MM.1S (cell line): ENCODE data around the gene ANKS3.

Experiments used
- DNase-seq: peaks from one replicate; pipeline ENCODE4 v3.0.0-alpha.2; 2015
- H2AFZ ChIP-seq: fragments of 300-600 bp; sonication (generic); 2 replicates; pipeline ENCODE4 v1.6.0; 2016; ENCODE audit warnings: antibody characterized with exemption, low read length
- H3F3A ChIP-seq: fragments of 300-600 bp; sonication (generic); 2 replicates; pipeline ENCODE4 v1.6.1; 2016; ENCODE audit warnings: mild to moderate bottlenecking, antibody characterized with exemption, low read length, moderate library complexity, mixed read lengths; ENCODE audit not compliant: insufficient read depth
- H3K27ac ChIP-seq: fragments of 300-600 bp; sonication (generic); 2 replicates; pipeline ENCODE4 v1.5.1; 2016; ENCODE audit warnings: mild to moderate bottlenecking, low read length
- H3K27me3 ChIP-seq: fragments of 300-600 bp; sonication (generic); replicated peaks from 2 replicates; pipeline ENCODE4 v1.6.0; 2016; ENCODE audit warnings: low read length; ENCODE audit not compliant: insufficient read depth
- H3K36me3 ChIP-seq: fragments of 300-600 bp; sonication (generic); replicated peaks from 2 replicates; pipeline ENCODE4 v1.6.1; 2016; ENCODE audit warnings: mild to moderate bottlenecking, low read length, mixed read lengths; ENCODE audit not compliant: insufficient read depth
- H3K4me1 ChIP-seq: fragments of 300-600 bp; sonication (generic); 2 replicates; pipeline ENCODE4 v1.6.1; 2016; ENCODE audit warnings: low read length, mixed read lengths
- H3K4me2 ChIP-seq: fragments of 300-600 bp; sonication (generic); 2 replicates; pipeline ENCODE4 v1.6.0; 2016; ENCODE audit warnings: low read depth, low read length
- H3K4me3 ChIP-seq: fragments of 300-600 bp; sonication (generic); 2 replicates; pipeline ENCODE4 v1.5.1; 2016; ENCODE audit warnings: low read length, mixed read lengths
- H3K79me2 ChIP-seq: fragments of 300-600 bp; sonication (generic); 2 replicates; pipeline ENCODE4 v1.6.1; 2016; ENCODE audit warnings: mixed run types, low read length, mixed read lengths
- H3K9ac ChIP-seq: fragments of 300-600 bp; sonication (generic); 2 replicates; pipeline ENCODE4 v1.6.1; 2016; ENCODE audit warnings: low read length, mixed read lengths
- H3K9me2 ChIP-seq: fragments of 300-600 bp; sonication (generic); replicated peaks from 2 replicates; pipeline ENCODE4 v1.6.1; 2016; ENCODE audit warnings: mild to moderate bottlenecking, low read length, mixed read lengths; ENCODE audit not compliant: insufficient read depth
- H3K9me3 ChIP-seq: fragments of 300-600 bp; sonication (generic); replicated peaks from 2 replicates; pipeline ENCODE4 v1.6.1; 2016; ENCODE audit warnings: mild to moderate bottlenecking, low read length, mixed read lengths; ENCODE audit not compliant: insufficient read depth
- H4K20me1 ChIP-seq: fragments of 300-600 bp; sonication (generic); 2 replicates; pipeline ENCODE4 v1.6.1; 2016; ENCODE audit warnings: mild to moderate bottlenecking, low read length, moderate library complexity, mixed read lengths; ENCODE audit not compliant: insufficient read depth
- CTCF ChIP-seq: fragments of 300-600 bp; sonication (generic); IDR thresholded peaks from 2 replicates; pipeline ENCODE4 v1.5.1; 2016; ENCODE audit warnings: antibody characterized with exemption, low read length, mixed read lengths
- EZH2 ChIP-seq: fragments of 300-600 bp; sonication (generic); optimal IDR thresholded peaks from 2 replicates; pipeline ENCODE3; 2017; ENCODE audit warnings: low read depth, mild to moderate bottlenecking, antibody characterized with exemption, low read length, mixed read lengths
- EZH2phosphoT487 ChIP-seq: fragments of 300-600 bp; sonication (generic); IDR thresholded peaks from 2 replicates; pipeline ENCODE4 v1.6.1; 2018; ENCODE audit warnings: antibody characterized with exemption, low read length

The ANKS3 gene

GRCh38 chr16:4778050-4778392 is 44.0 kb upstream of the ANKS3 start:
- 0 out of 2 replicates have a peak, but pooled peaks cover 5% of the 10 kb centered on the region for H3K27me3 ChIP-seq
- H3K9me2 ChIP-seq: no peaks in the 10 kb centered on the region
- no peaks in the 10 kb centered on the region for H3K36me3 ChIP-seq
- no peak overlapping the region for H3K9ac ChIP-seq
- H3K4me2 ChIP-seq: no peak overlapping the region
- H3F3A ChIP-seq: no peaks in the 10 kb centered on the region
- H3K4me3 ChIP-seq: no peak overlapping the region
- H2AFZ ChIP-seq: no peak overlapping the region
- H3K27ac ChIP-seq: no peak overlapping the region
- no peaks in the 10 kb centered on the region for H4K20me1 ChIP-seq
- H3K9me3 ChIP-seq: no peaks in the 10 kb centered on the region
- H3K4me1 ChIP-seq: no peaks in the 10 kb centered on the region
- no peaks in the 10 kb centered on the region for H3K79me2 ChIP-seq
- no peak for TF ChIP-seq EZH2
- no peak for DNase-seq

- no peak overlapping the region for H3K27ac ChIP-seq
- H4K20me1 ChIP-seq: no peaks in the 10 kb centered on the region
- no peak overlapping the region for H3K4me2 ChIP-seq
- H3K9ac ChIP-seq: no peak overlapping the region
- TF ChIP-seq EZH2phosphoT487 (no peak), EZH2 (no peak), CTCF (no peak)
- H3K9me3 ChIP-seq: no peaks in the 10 kb centered on the region
- H3K4me3 ChIP-seq: no peak overlapping the region
- no peaks in the 10 kb centered on the region for H3K36me3 ChIP-seq
- 0 out of 2 replicates have a peak, but pooled peaks cover 5% of the 10 kb centered on the region for H3K27me3 ChIP-seq
- no peak for DNase-seq
- H3K9me2 ChIP-seq: no peaks in the 10 kb centered on the region
- no peaks in the 10 kb centered on the region for H3F3A ChIP-seq
- no peaks in the 10 kb centered on the region for H3K79me2 ChIP-seq
- H3K4me1 ChIP-seq: no peaks in the 10 kb centered on the region
- no peak overlapping the region for H2AFZ ChIP-seq
Measured at GRCh38 chr16:4777339-4778049, 43.4 kb upstream of the ANKS3 start.

GRCh38 chr16:4776141-4776705 is 42.2 kb upstream of the ANKS3 start:
- no peak overlapping the region for H3K27ac ChIP-seq
- H3K36me3 ChIP-seq: no peaks in the 10 kb centered on the region
- 0 out of 2 replicates have a peak, but pooled peaks cover 5% of the 10 kb centered on the region for H3K27me3 ChIP-seq
- no peak overlapping the region for H3K9ac ChIP-seq
- no peaks in the 10 kb centered on the region for H3K9me2 ChIP-seq
- H3K4me2 ChIP-seq: no peak overlapping the region
- H2AFZ ChIP-seq: no peak overlapping the region
- H3K4me1 ChIP-seq: no peaks in the 10 kb centered on the region
- H3K4me3 ChIP-seq: no peak overlapping the region
- no peaks in the 10 kb centered on the region for H3K9me3 ChIP-seq
- H3F3A ChIP-seq: no peaks in the 10 kb centered on the region
- DNase-seq: no peak
- no peaks in the 10 kb centered on the region for H4K20me1 ChIP-seq
- H3K79me2 ChIP-seq: no peaks in the 10 kb centered on the region
- TF ChIP-seq EZH2 (no peak), EZH2phosphoT487 (no peak), CTCF (no peak)

GRCh38 chr16:4775005-4775404 is 40.9 kb upstream of the ANKS3 start:
- Histone ChIP-seq H3K27ac (no peak overlapping the region), H3K9ac (no peak overlapping the region), H3K9me2 (no peaks in the 10 kb centered on the region), H3K4me1 (no peaks in the 10 kb centered on the region), H3K36me3 (no peaks in the 10 kb centered on the region), H3K4me3 (no peak overlapping the region), H3K9me3 (no peaks in the 10 kb centered on the region), H2AFZ (no peak overlapping the region), H3K79me2 (no peaks in the 10 kb centered on the region), H4K20me1 (no peaks in the 10 kb centered on the region), H3K4me2 (no peak overlapping the region), H3F3A (no peaks in the 10 kb centered on the region), H3K27me3 (0 out of 2 replicates have a peak, but pooled peaks cover 5% of the 10 kb centered on the region)
- DNase-seq: no peak
- TF ChIP-seq EZH2phosphoT487 (no peak), EZH2 (no peak), CTCF (no peak)
